ENCODE results near the gene ANKRD34A. TPM values are rescaled to one million over a fixed set of nuclear protein-coding genes. Genes with fewer than 3 reads are reported as not detected.

Gene ANKRD34A
- 0.07 and 0.14 TPM in 2 replicates for total RNA-seq (2016; rRNA removed; fragmentation: Illumina TruSeq; extraction: Trizol)
- not detected in 2 replicates for total RNA-seq (2016; cell fraction: cytosol; rRNA removed; fragmentation: Illumina TruSeq; extraction: Trizol; ENCODE audit: low read depth)
- 0.04 TPM in 1 of 2 replicates, not detected in the other for total RNA-seq (2016; cell fraction: insoluble cytoplasmic fraction; rRNA removed; fragmentation: Illumina TruSeq; extraction: Trizol)
- total RNA-seq (2016; cell fraction: membrane; rRNA removed; fragmentation: Illumina TruSeq; extraction: Trizol) = 0.03 and 0.07 TPM in 2 replicates
- total RNA-seq (2016; cell fraction: nucleus; rRNA removed; fragmentation: Illumina TruSeq; extraction: Trizol) = 0.13 and 0.19 TPM in 2 replicates
- 0.05 and 0.07 TPM in 2 replicates for polyA plus RNA-seq (2011; rRNA removed)
- 0.04 and 0.05 TPM in 2 replicates for polyA plus RNA-seq (2011; cell fraction: cytosol; rRNA removed)
- 0.47 and 0.53 TPM in 2 replicates for polyA plus RNA-seq (2011; cell fraction: nucleus; rRNA removed)
- polyA plus RNA-seq (2012) = 0.11 and 0.19 TPM in 2 replicates
- not detected in 2 replicates for polyA plus RNA-seq (2016; cell fraction: cytosol; fragmentation: Illumina TruSeq; extraction: Trizol; ENCODE audit: low read depth)
- polyA plus RNA-seq (2016; cell fraction: insoluble cytoplasmic fraction; fragmentation: Illumina TruSeq; extraction: Trizol; ENCODE audit: low read depth) = 0.08 TPM in 1 of 2 replicates, not detected in the other
- polyA plus RNA-seq (2016; cell fraction: membrane; fragmentation: Illumina TruSeq; extraction: Trizol; ENCODE audit: low read depth) = 0.05 TPM in 1 of 2 replicates, not detected in the other
- 0.12 and 0.16 TPM in 2 replicates for polyA plus RNA-seq (2016; cell fraction: nucleus; fragmentation: Illumina TruSeq; extraction: Trizol; ENCODE audit: insufficient read depth, low read depth)
- polyA minus RNA-seq (2011; rRNA and poly(A)+ RNA removed; ENCODE audit: low replicate concordance) = 0.08 and 1.4 TPM in 2 replicates
- polyA minus RNA-seq (2011; cell fraction: cytosol; rRNA and poly(A)+ RNA removed) = not detected in 2 replicates
- polyA minus RNA-seq (2011; cell fraction: nucleus; rRNA and poly(A)+ RNA removed) = 0.25 and 0.39 TPM in 2 replicates
- Bru-seq, nascent RNA = percentile 25 among the genes with signal in this experiment
- BruChase-seq, experiment 1, labeled RNA remaining after a 6-hour chase = percentile 24 among the genes with signal in this experiment
- percentile 12 among the genes with signal in this experiment for BruChase-seq, experiment 2, labeled RNA remaining after a 2-hour chase
- long read RNA-seq, experiment 1 = 0 reads
- long read RNA-seq, experiment 2 = 0 reads

- no peaks in the 10 kb centered on the region for H3K79me2 ChIP-seq (ENCODE audit: insufficient read depth, low read length)
- WGBS (ENCODE audit: low lambda C conversion rate) = under 1% methylated on average over 34 of the region's 37 CpGs
- POLR2A ChIA-PET = interaction anchor here (0.7 to 3.4 kb wide), 26 partner anchors 8 to 254 kb away, joined by 3 to 51 read pairs (median 4); partner anchors contain the start of genes NUDT17, PEX11B, PIAS3 and RBM8A
- peak within 1 kb of the TSS; percentile 70 for H3K27ac ChIP-seq (ENCODE audit: extremely low read length, insufficient read depth, low read length)
- H3K36me3 ChIP-seq (replicated peaks in 1 of 2; ENCODE audit: control insufficient read depth in 1 of 2, insufficient read depth in 2 of 2, low read length in 2 of 2) = no peaks in the 10 kb centered on the region
- H3K4me1 ChIP-seq (ENCODE audit: insufficient read depth, low read length) = peaks cover 42% of the 10 kb centered on the region
- no peaks in the 10 kb centered on the region for H4K20me1 ChIP-seq (ENCODE audit: insufficient read depth, low read length)
- in situ Hi-C loops (cut with HindIII; ENCODE audit: extremely low pct_ligation_motif_present, low pct_unique_long_range_greater_than_20kb) (loop anchor here (5.0 kb wide), 1 partner anchor 37 kb away; the partner anchor contains the start of gene RBM8A), intact Hi-C loops (cut with micrococcal nuclease; ENCODE audit: unreplicated experiment) (loop anchor here (2.0 to 5.0 kb wide), 3 partner anchors 38 to 107 kb away; partner anchors contain the start of genes PIAS3 and RBM8A)
- CTCF ChIA-PET (ENCODE audit: low intra/inter-chr PET ratio, low total read pairs) = no interaction called here
- FAIRE-seq (peak; percentile 97), DNase-seq (ENCODE audit: low spot score) (peak; percentile 92), ATAC-seq (peak; percentile 88)
- peak within 1 kb of the TSS; percentile 92 for H2AFZ ChIP-seq (ENCODE audit: low read length)
- peak within 1 kb of the TSS; percentile 78 for H3K9ac ChIP-seq (ENCODE audit: insufficient read depth, low read depth, low read length)
- H3K9me3 ChIP-seq (ENCODE audit: low read length) = no peaks in the 10 kb centered on the region
- peak within 1 kb of the TSS; percentile 93 for H3K4me2 ChIP-seq (ENCODE audit: low read depth, low read length)
- H3K4me3 ChIP-seq (replicated peaks in 1 of 3; ENCODE audit: insufficient read depth in 1 of 3, low read depth in 2 of 3, low read length in 3 of 3) = peak within 1 kb of the TSS; percentile 77 to 84 (median 82)
- H3K27me3 ChIP-seq (ENCODE audit: control insufficient read depth in 1 of 2, insufficient read depth in 2 of 2, low read length in 2 of 2) = peaks cover 0 to 25% of the 10 kb centered on the region in 2 experiments; a peak in 3 of 5 replicates
- no TSS peak for BruUV-seq (replicated peaks)
- TF ChIP-seq RCOR2 (CRISPR knock-in tag; IDR thresholded peaks at IDR 0.05) (peak; percentile 14; the same call in 1 of the 2 replicates), IKZF5 (CRISPR knock-in tag; IDR thresholded peaks at IDR 0.05) (peak; percentile 48; the same call in 1 of the 2 replicates), ZNF75D (CRISPR knock-in tag; IDR thresholded peaks at IDR 0.05; ENCODE audit: borderline replicate concordance) (no peak), ZNF766 (CRISPR knock-in tag; IDR thresholded peaks at IDR 0.05; ENCODE audit: borderline replicate concordance) (peak; percentile 37; the same call in 1 of the 2 replicates), ZNF230 (CRISPR knock-in tag; IDR thresholded peaks at IDR 0.05) (no peak; the same call in 1 of the 2 replicates), ZZZ3 (CRISPR knock-in tag; IDR thresholded peaks at IDR 0.05; ENCODE audit: borderline replicate concordance) (no peak), FLYWCH1 (CRISPR knock-in tag; IDR thresholded peaks at IDR 0.05) (no peak), ZNF704 (CRISPR knock-in tag; IDR thresholded peaks at IDR 0.05; ENCODE audit: borderline replicate concordance) (no peak), SMAD3 (CRISPR knock-in tag; IDR thresholded peaks at IDR 0.05) (peak; percentile 59; the same call in 1 of the 2 replicates), ZNF512B (CRISPR knock-in tag; IDR thresholded peaks at IDR 0.05; ENCODE audit: borderline replicate concordance) (no peak)
These were observed at the start of gene ANKRD34A, which contains the start of gene POLR3GL for GRCh38 chr1:145964328-145965118. Gene ANKRD34A (minus strand): TSS chr1:145964575. CDS start chr1:145961759, 2,816 bp downstream. Gene POLR3GL (plus strand): TSS chr1:145964690. CDS start chr1:145974866, 10,176 bp downstream.
